ENCODE measurements around the gene SPATA13.

- TF ChIP-seq EP300 (IDR thresholded peaks at IDR 0.05; ENCODE audit: borderline replicate concordance): no peak
- TF ChIP-seq CEBPB (IDR thresholded peaks at IDR 0.05): no peak
- TF ChIP-seq MAX (IDR thresholded peaks at IDR 0.05): no peak
- no peak for TF ChIP-seq YY1 (IDR thresholded peaks at IDR 0.05; ENCODE audit: low read depth)
- no peak for TF ChIP-seq REST (IDR thresholded peaks at IDR 0.05; ENCODE audit: low read depth)
- no peak for TF ChIP-seq CREB1 (IDR thresholded peaks at IDR 0.05; ENCODE audit: low read depth)
Measured at GRCh38 chr13:24196593-24197197, 36.2 kb downstream of the SPATA13 start.
